ENCODE results near the gene THUMPD3.

Gene THUMPD3

GRCh38 chr3:9346141-9346540 lies 16.7 kb upstream of the THUMPD3 start:
- H3K27ac Mint-ChIP-seq = no peak overlapping the region
- H3K9me3 Mint-ChIP-seq = no peaks in the 10 kb centered on the region
- DNase-seq (ENCODE audit: low spot score in 2 of 2) = no peak
- ATAC-seq = no peak
- peaks cover 7% of the 10 kb centered on the region for H3K4me1 Mint-ChIP-seq
- no peaks in the 10 kb centered on the region for H3K36me3 Mint-ChIP-seq
- H3K4me3 Mint-ChIP-seq = no peak overlapping the region

GRCh38 chr3:9347081-9347480 lies 15.8 kb upstream of the THUMPD3 start:
- no peak overlapping the region for H3K27ac Mint-ChIP-seq
- DNase-seq (ENCODE audit: low spot score in 2 of 2) (no peak), ATAC-seq (no peak)
- H3K4me1 Mint-ChIP-seq = peaks cover 7% of the 10 kb centered on the region
- no peak overlapping the region for H3K4me3 Mint-ChIP-seq
- H3K9me3 Mint-ChIP-seq = no peaks in the 10 kb centered on the region
- no peaks in the 10 kb centered on the region for H3K36me3 Mint-ChIP-seq

- H3K4me3 Mint-ChIP-seq = no peak overlapping the region
- peak overlapping the region; percentile 11 for H3K27ac Mint-ChIP-seq
- peaks cover 10% of the 10 kb centered on the region for H3K4me1 Mint-ChIP-seq
- no peaks in the 10 kb centered on the region for H3K9me3 Mint-ChIP-seq
- peak; percentile 94 for ATAC-seq
- no peak for DNase-seq (ENCODE audit: low spot score in 2 of 2)
- H3K36me3 Mint-ChIP-seq = no peaks in the 10 kb centered on the region
Measured at GRCh38 chr3:9347887-9348286, 15.0 kb upstream of the THUMPD3 start.

- H3K4me1 Mint-ChIP-seq = peaks cover 24% of the 10 kb centered on the region
Measured at GRCh38 chr3:9349321-9350117, 13.3 kb upstream of the THUMPD3 start.

GRCh38 chr3:9351709-9352126 lies 11.1 kb upstream of the THUMPD3 start:
- peaks cover 37% of the 10 kb centered on the region for H3K4me1 Mint-ChIP-seq
- DNase-seq (ENCODE audit: low spot score in 2 of 2) (no peak), ATAC-seq (no peak)
- H3K27ac Mint-ChIP-seq = no peak overlapping the region
- H3K36me3 Mint-ChIP-seq = no peaks in the 10 kb centered on the region
- H3K4me3 Mint-ChIP-seq = no peak overlapping the region
- H3K9me3 Mint-ChIP-seq = no peaks in the 10 kb centered on the region

More at GRCh38 chr3:9349321-9350117, 13.3 kb upstream of the THUMPD3 start:
- no peaks in the 10 kb centered on the region for H3K36me3 Mint-ChIP-seq
- ATAC-seq = no peak
- no peak overlapping the region for H3K4me3 Mint-ChIP-seq
- H3K27ac Mint-ChIP-seq = no peak overlapping the region
- no peak for DNase-seq (ENCODE audit: low spot score in 2 of 2)
- no peaks in the 10 kb centered on the region for H3K9me3 Mint-ChIP-seq

GRCh38 chr3:9352917-9353752 lies 9.7 kb upstream of the THUMPD3 start:
- Mint-ChIP-seq H3K36me3 (no peaks in the 10 kb centered on the region), H3K4me3 (no peak overlapping the region), H3K27ac (no peak overlapping the region), H3K4me1 (peaks cover 33% of the 10 kb centered on the region), H3K9me3 (no peaks in the 10 kb centered on the region)
- peak in 1 of 2 donors; percentile 70 for DNase-seq (ENCODE audit: low spot score in 2 of 2)
- no peak for ATAC-seq

GRCh38 chr3:9361691-9362388 lies 1.0 kb upstream of the THUMPD3 start:
- no peak for ATAC-seq
- Mint-ChIP-seq H3K4me1 (peaks cover 14% of the 10 kb centered on the region), H3K36me3 (peaks cover 36% of the 10 kb centered on the region), H3K9me3 (no peaks in the 10 kb centered on the region), H3K27ac (no peak overlapping the region), H3K4me3 (peak overlapping the region; percentile 95)
- DNase-seq (ENCODE audit: low spot score in 2 of 2) = no peak

GRCh38 chr3:9369508-9369907 lies 6.7 kb downstream of the THUMPD3 start:
- H3K9me3 Mint-ChIP-seq = no peaks in the 10 kb centered on the region
- no peak for DNase-seq (ENCODE audit: low spot score in 2 of 2)
- peaks cover 14% of the 10 kb centered on the region for H3K4me1 Mint-ChIP-seq
- no peak overlapping the region for H3K27ac Mint-ChIP-seq
- peaks cover 98% of the 10 kb centered on the region for H3K36me3 Mint-ChIP-seq
- H3K4me3 Mint-ChIP-seq = no peak overlapping the region
- ATAC-seq = no peak

- Mint-ChIP-seq H3K27ac (peak overlapping the region; percentile 71), H3K9me3 (no peaks in the 10 kb centered on the region), H3K4me3 (no peak overlapping the region), H3K36me3 (peaks cover 100% of the 10 kb centered on the region), H3K4me1 (peaks cover 20% of the 10 kb centered on the region)
- ATAC-seq (no peak), DNase-seq (ENCODE audit: low spot score in 2 of 2) (no peak)
Measured at GRCh38 chr3:9373465-9373864, 10.6 kb downstream of the THUMPD3 start.

GRCh38 chr3:9377981-9378380 lies 15.1 kb downstream of the THUMPD3 start:
- no peak for ATAC-seq
- peak overlapping the region; percentile 8 for H3K27ac Mint-ChIP-seq
- no peak for DNase-seq (ENCODE audit: low spot score in 2 of 2)
- H3K36me3 Mint-ChIP-seq = peaks cover 100% of the 10 kb centered on the region
- no peaks in the 10 kb centered on the region for H3K9me3 Mint-ChIP-seq
- H3K4me3 Mint-ChIP-seq = no peak overlapping the region
- H3K4me1 Mint-ChIP-seq = peaks cover 14% of the 10 kb centered on the region

GRCh38 chr3:9379327-9379726 lies 16.5 kb downstream of the THUMPD3 start:
- H3K4me1 Mint-ChIP-seq = peaks cover 6% of the 10 kb centered on the region
- ATAC-seq (no peak), DNase-seq (ENCODE audit: low spot score in 2 of 2) (no peak)
- H3K9me3 Mint-ChIP-seq = no peaks in the 10 kb centered on the region
- no peak overlapping the region for H3K4me3 Mint-ChIP-seq
- peaks cover 100% of the 10 kb centered on the region for H3K36me3 Mint-ChIP-seq
- H3K27ac Mint-ChIP-seq = peak overlapping the region; percentile 2

- DNase-seq (ENCODE audit: low spot score in 2 of 2) (no peak), ATAC-seq (no peak)
- Mint-ChIP-seq H3K9me3 (no peaks in the 10 kb centered on the region), H3K27ac (peak overlapping the region; percentile 2), H3K36me3 (peaks cover 100% of the 10 kb centered on the region), H3K4me3 (no peak overlapping the region), H3K4me1 (peaks cover 6% of the 10 kb centered on the region)
Measured at GRCh38 chr3:9380014-9380413, 17.2 kb downstream of the THUMPD3 start.

- H3K27ac Mint-ChIP-seq = peak overlapping the region; percentile 14
Measured at GRCh38 chr3:9384141-9384828, 21.4 kb downstream of the THUMPD3 start.

GRCh38 chr3:9385187-9386077 lies 22.6 kb downstream of the THUMPD3 start:
- Mint-ChIP-seq H3K4me3 (no peak overlapping the region), H3K4me1 (peaks cover 11% of the 10 kb centered on the region), H3K9me3 (no peaks in the 10 kb centered on the region), H3K27ac (peak overlapping the region; percentile 36), H3K36me3 (peaks cover 100% of the 10 kb centered on the region)
- DNase-seq (ENCODE audit: low spot score in 2 of 2) (no peak), ATAC-seq (no peak)

More at GRCh38 chr3:9384141-9384828, 21.4 kb downstream of the THUMPD3 start:
- Mint-ChIP-seq H3K36me3 (peaks cover 100% of the 10 kb centered on the region), H3K9me3 (no peaks in the 10 kb centered on the region), H3K4me3 (no peak overlapping the region), H3K4me1 (peaks cover 6% of the 10 kb centered on the region)
- DNase-seq (ENCODE audit: low spot score in 2 of 2) (no peak), ATAC-seq (no peak)

Measured in stimulated activated effector memory CD8-positive, alpha-beta T cell treated with anti-CD3 and anti-CD28 coated beads, Interleukin-12 subunit alpha, Interleukin-12 subunit beta, amount 100 ng/mL, for 72 hours (primary cell).